Loucy (cell line): ENCODE results near the gene DLL4.
A peak's percentile ranks its signal among the peaks of the same experiment; 100 is the strongest.

Experiments
- EZH2phosphoT487 ChIP-seq: fragments of 200-600 bp; IDR thresholded peaks from 2 replicates; pipeline ENCODE4 v1.6.1; 2018; ENCODE audit warnings: antibody characterized with exemption, mild to moderate bottlenecking, moderate library complexity, borderline replicate concordance
- TF ChIP-seq, protein P1 (sequence below): fragments of 200-600 bp; sonication (generic); conservative IDR thresholded peaks from 2 replicates; pipeline ENCODE4 v1.5.1; 2014; ENCODE audit warnings: mild to moderate bottlenecking, antibody characterized with exemption, low read length

DNA sequence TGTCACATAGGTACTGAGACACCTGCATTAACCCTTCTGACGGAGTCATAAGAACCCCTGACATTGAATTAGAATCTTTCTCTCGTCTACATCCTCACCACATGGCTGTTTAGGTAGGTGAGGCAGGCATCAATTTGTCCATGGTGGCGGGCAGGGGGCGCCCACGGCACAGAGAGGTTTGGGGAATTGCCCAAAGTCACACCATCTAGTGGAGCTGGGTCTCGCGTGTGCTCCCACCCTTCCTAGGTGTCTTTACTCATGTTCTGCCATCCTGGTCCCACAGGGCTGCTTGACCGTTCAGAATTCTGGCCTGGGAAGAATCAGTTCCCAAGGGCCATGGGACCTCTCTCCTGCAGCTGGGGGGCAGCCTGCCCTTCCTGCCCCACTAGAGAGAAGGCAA lies 14.7 kb upstream of the DLL4 start:
- TF ChIP-seq, protein P1, sequence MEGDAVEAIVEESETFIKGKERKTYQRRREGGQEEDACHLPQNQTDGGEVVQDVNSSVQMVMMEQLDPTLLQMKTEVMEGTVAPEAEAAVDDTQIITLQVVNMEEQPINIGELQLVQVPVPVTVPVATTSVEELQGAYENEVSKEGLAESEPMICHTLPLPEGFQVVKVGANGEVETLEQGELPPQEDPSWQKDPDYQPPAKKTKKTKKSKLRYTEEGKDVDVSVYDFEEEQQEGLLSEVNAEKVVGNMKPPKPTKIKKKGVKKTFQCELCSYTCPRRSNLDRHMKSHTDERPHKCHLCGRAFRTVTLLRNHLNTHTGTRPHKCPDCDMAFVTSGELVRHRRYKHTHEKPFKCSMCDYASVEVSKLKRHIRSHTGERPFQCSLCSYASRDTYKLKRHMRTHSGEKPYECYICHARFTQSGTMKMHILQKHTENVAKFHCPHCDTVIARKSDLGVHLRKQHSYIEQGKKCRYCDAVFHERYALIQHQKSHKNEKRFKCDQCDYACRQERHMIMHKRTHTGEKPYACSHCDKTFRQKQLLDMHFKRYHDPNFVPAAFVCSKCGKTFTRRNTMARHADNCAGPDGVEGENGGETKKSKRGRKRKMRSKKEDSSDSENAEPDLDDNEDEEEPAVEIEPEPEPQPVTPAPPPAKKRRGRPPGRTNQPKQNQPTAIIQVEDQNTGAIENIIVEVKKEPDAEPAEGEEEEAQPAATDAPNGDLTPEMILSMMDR, result peak; percentile 56
- no peak for TF ChIP-seq EZH2phosphoT487
